NCI-H1048 (cell line): ENCODE results near the gene NACA2.
"Not testable (repeated sequence)": the region's sequence is repeated elsewhere in the genome, so short reads cannot be mapped to it uniquely, and the experiment has no call there.

ENCODE experiments used
- DNase-seq: peaks from one replicate; lab custom pipeline; 2025; lab: John Stamatoyannopoulos, UW

NACA2 gene

GRCh38 chr17:61575983-61576382, 15.0 kb downstream of the NACA2 start:
- no peak for DNase-seq

GRCh38 chr17:61575352-61575975, 15.6 kb downstream of the NACA2 start:
- DNase-seq, result no peak

- DNase-seq, result no peak
These were observed 16.3 kb downstream of the NACA2 start for GRCh38 chr17:61574542-61575351.

- not testable (repeated sequence) for DNase-seq
These were observed 18.5 kb downstream of the NACA2 start for GRCh38 chr17:61572547-61572946.

GRCh38 chr17:61571624-61572023, 19.4 kb downstream of the NACA2 start:
- DNase-seq, result no peak

DNA sequence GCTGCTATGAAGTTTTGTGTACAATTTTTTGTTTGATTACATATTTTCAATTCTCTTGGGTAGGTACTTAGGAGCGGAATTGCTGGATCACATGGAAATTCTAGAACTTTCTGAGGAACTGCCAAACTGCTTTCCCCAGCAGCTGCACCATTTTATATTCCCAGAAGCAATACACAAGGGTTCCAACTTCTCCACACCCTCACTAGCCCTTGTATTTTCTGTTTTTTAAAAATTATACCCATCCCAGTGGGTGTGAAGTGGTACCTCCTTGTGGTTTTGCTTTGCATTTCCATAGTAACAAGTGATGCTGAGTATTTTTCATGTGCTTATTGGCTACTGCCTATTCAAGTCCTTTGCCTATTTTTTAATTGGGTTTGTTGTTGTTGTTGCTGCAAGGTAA, 20.9 kb downstream of the NACA2 start:
- no peak for DNase-seq

- DNase-seq, result not testable (repeated sequence)
These were observed 21.5 kb downstream of the NACA2 start for GRCh38 chr17:61569525-61569924.

GRCh38 chr17:61568219-61569072, 22.6 kb downstream of the NACA2 start:
- DNase-seq, result no peak

DNA sequence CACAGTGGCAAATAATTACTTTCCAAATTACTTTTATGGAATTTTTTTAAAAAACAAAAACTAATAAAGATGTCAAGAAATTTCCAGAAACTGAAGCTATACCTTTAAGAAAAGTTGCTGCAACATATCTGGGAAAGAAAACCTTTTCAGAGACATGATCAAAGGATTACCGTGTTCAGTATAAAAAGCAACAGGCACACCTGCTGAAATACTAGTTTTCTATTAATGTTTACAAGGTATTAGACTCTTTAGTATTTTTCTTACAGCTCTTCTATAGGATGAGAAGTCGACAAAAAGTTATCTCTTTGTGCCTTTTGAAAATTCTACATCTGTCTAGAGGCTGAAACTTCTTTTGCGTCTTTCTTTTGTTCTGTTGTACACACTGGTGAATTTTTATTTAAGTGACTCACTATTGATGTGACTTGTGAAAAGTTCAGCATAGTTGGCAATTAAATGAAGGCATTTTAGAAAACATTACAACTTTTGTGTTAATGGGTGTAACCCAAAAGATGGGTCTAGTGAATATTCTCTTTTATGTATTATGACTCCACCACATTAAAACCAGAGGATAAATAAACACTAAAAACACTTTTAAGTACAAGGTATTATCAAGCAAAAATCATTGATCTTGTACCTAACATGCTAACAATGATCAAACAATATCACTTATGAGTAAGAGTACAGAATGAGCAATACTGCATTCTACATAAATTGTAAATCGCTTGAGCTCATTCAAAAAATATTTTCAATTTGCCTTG, 23.8 kb downstream of the NACA2 start:
- DNase-seq, result no peak

DNA sequence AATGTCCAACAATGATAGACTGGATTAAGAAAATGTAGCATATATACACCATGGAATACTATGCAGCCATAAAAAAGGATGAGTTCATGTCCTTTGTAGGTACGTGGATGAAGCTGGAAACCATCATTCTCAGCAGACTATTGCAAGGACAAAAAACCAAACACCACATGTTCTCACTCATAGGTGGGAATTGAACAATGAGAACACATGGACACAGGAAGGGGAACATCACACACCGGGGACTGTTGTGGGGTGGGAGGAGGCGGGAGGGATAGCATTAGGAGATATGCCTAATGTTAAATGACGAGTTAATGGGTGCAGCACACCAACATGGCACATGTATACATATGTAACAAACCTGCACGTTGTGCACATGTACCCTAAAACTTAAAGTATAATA, 24.6 kb downstream of the NACA2 start:
- DNase-seq, result not testable (repeated sequence)

DNA sequence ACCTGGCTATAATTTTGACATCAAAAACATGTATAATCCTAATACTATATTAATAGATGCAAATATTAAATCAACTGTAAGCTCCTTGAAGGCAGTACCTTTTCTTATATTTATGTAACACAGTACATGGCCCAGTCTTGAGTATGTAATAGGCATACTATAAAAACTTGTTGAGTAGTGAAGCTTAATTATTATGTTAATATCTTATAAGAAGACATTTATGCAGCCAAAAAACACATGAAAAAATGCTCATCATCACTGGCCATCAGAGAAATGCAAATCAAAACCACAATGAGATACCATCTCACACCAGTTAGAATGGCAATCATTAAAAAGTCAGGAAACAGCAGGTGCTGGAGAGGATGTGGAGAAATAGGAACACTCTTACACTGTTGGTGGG, 25.2 kb downstream of the NACA2 start:
- not testable (repeated sequence) for DNase-seq

DNA sequence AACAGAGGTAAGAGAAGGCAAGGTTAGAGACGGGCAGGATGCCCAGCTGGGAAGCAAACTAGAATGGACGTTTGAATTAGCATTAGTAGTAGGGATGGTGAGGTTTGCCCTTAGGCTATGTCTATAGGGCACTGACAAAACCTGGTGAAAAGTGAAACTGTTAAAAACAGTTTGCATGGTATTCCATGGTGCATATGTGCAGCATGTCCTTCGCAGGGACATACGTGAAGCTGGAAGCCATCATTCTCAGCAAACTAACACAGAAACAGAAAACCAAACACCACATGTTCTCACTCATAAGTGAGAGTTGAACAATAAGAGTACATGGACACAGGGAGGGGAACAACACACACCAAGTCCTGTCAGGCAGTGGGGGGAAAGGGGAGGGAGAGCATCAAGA, 25.8 kb downstream of the NACA2 start:
- DNase-seq, result no peak

- DNase-seq, result no peak
These were observed 28.7 kb downstream of the NACA2 start for GRCh38 chr17:61562287-61562686.

GRCh38 chr17:61561354-61561753, 29.7 kb downstream of the NACA2 start:
- no peak for DNase-seq

DNA sequence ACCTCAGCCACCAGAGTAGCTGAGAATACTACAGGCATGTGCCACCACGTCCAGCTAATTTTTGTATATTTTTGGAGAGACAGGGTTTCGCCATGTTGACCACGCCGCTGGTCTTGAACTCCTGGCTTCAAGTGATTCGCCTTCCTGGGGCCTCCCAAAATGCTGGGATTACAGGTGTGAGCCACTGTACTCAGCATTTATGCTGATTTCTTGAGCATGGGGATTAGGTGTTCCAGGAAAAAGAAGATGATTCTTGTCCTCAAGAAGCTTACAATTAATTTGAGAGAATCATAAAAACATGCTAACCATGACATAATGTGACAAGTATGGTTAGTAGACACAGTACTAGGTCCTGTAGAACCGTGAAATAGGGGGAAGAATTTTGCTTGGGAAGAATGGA, 30.9 kb downstream of the NACA2 start:
- DNase-seq, result no peak

GRCh38 chr17:61556224-61557188, 34.5 kb downstream of the NACA2 start:
- DNase-seq, result no peak

- DNase-seq, result no peak
These were observed 35.9 kb downstream of the NACA2 start for GRCh38 chr17:61555127-61555566.

DNA sequence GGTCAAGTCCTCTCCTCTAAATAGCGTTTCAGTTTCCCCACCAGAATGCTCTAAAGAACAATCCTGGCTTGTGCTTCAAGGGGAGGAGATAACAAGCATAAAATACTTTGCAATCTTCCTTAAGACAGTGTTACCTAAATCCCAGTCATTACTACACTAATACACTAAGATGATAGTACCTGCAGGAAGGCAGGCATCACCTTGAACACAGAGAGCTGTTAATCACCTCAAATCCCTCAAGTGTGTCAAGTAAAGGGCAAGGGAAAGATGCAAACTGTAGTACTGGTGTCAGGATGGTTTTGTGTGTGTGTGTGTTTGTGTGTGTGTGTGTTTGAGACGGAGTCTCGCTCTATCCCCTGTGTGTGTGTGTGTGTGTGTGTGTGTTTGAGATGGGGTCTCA, 36.8 kb downstream of the NACA2 start:
- no peak for DNase-seq

GRCh38 chr17:61552560-61552959, 38.5 kb downstream of the NACA2 start:
- DNase-seq, result not testable (repeated sequence)

GRCh38 chr17:61551255-61551742, 39.7 kb downstream of the NACA2 start:
- no peak for DNase-seq
